Left renal cortex interstitium (tissue), 4 donors: Measurements from ENCODE around the gene ZCCHC14. TPM values are rescaled to one million over a fixed set of nuclear protein-coding genes. Genes with fewer than 3 reads are reported as not detected.
"Not testable (repeated sequence)": the region's sequence is repeated elsewhere in the genome, so short reads cannot be mapped to it uniquely, and the experiment has no call there.

Experiments used
- DNase-seq, 4 donors: peaks; one replicate each; pipeline ENCODE4 v3.0.0-alpha.2; 2013; ENCODE audit warnings: low read depth in 4 of 4, low spot score in 2 of 4, missing footprints in 1 of 4
- polyA plus RNA-seq, 4 donors: library from polyadenylated mRNA; unstranded; fragments of 120-200 nt; gene quantifications; one replicate each; pipeline ENCODE4 v1.2.1, GENCODE V29; 2013; ENCODE audit not compliant: insufficient read length in 4 of 4

The ZCCHC14 gene
- polyA plus RNA-seq, 4 donors, result 27.9 to 39.1 (median 35.2) TPM

DNA sequence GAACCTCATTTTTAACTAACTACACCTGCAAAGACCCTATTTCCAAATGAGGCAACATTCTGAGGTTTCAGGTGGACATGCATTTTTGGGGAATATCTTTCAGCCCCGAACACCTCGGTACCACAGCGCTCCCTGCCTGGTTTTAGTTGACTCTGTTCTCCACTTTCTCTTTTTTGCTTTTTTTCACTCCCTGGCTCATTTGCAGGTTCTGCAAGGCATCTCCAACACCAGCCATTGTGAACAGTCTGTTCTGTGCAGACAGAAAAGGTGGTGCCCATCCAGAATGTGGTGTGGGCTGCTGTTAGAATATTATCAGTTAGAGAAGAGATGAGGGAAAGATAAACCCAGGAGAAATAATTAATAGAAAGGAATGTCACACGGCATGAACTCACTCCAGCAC, 32.5 kb upstream of the ZCCHC14 start:
- no peak for DNase-seq

GRCh38 chr16:87524407-87524806, 31.6 kb upstream of the ZCCHC14 start:
- DNase-seq, result no peak

GRCh38 chr16:87523605-87524004, 30.8 kb upstream of the ZCCHC14 start:
- not testable (repeated sequence) for DNase-seq

DNA sequence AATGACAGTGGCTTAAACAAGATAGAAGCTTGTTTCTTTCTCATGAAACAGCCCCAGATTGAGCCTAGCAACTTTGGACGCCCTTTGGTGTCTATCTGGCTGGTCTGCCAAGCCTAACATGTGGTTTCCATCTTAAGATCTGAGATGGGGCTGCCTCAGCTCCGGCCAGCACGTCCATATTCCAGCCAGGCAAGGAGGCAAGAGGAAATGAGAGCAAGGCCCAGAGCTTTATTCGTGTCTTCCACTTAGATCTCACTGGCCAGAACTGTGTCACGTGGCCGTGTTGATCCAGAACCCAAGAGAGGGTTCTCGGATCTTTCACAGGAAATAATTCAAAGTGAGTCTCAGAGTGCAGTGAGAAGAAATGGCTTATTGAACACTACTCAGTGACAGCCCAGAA, 28.9 kb upstream of the ZCCHC14 start:
- DNase-seq, result not testable (repeated sequence)

DNA sequence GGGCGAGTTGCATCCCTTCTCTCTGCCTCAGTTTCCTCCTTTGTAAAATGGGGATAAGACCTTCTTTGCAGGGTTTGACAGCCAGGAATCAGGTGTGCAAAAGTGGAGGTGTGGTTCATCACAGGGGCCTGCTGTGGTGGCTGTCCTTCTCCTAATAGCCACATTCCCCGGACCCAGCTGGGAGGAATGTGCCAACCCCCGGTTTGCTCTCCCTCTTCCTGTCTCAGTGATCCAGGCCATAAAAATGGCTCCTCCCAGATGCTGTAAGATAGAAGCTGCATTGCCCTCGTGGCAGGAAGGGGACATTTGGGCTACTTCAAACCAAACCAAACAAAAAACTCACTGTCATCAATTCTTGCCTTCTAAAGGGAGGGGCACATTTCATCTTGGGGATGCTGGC, 26.3 kb upstream of the ZCCHC14 start:
- DNase-seq, result not testable (repeated sequence)

- DNase-seq, result not testable (repeated sequence)
Measured at GRCh38 chr16:87518430-87519051, 25.7 kb upstream of the ZCCHC14 start.

DNA sequence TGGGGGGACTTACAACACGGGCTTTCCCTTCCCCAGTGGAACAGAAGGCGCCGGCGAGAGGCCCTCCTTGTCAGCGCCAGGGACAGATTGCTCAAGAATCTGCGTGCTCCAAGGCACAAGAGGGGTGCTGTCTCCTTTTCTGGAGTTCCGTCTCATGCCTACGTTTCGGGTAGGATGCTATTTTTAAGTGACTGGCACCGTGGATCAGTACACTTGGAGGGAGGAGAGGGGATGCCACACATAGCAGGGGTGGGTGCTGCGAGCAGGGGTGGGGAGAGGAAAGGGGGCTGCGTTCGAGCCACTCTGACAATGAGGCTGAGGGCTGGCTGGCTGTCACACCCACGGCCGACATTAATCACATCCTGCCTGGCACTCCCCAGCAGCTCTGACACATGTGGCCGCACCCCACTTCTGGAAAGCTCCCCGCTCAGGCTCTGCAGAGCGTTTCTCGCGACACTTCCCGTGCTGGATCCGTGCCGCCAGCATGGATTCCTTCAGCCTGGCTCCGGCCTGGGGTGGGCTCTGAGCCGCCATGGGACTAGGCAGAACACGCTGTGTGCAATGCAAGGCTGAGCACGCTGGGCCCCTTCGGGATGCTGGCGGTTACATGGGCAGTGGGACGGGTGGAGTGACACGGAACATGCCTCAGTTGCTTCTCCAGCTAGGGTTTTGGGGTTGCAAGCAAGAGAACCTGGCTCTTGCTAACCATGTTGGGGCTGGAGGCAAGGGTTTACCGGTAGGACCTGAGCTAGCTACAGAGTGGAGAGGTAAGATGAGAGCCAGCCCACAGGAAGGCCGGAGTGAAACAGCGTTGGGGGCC, 25.0 kb upstream of the ZCCHC14 start:
- DNase-seq, result not testable (repeated sequence)

GRCh38 chr16:87516361-87516760, 23.5 kb upstream of the ZCCHC14 start:
- DNase-seq, result no peak

DNA sequence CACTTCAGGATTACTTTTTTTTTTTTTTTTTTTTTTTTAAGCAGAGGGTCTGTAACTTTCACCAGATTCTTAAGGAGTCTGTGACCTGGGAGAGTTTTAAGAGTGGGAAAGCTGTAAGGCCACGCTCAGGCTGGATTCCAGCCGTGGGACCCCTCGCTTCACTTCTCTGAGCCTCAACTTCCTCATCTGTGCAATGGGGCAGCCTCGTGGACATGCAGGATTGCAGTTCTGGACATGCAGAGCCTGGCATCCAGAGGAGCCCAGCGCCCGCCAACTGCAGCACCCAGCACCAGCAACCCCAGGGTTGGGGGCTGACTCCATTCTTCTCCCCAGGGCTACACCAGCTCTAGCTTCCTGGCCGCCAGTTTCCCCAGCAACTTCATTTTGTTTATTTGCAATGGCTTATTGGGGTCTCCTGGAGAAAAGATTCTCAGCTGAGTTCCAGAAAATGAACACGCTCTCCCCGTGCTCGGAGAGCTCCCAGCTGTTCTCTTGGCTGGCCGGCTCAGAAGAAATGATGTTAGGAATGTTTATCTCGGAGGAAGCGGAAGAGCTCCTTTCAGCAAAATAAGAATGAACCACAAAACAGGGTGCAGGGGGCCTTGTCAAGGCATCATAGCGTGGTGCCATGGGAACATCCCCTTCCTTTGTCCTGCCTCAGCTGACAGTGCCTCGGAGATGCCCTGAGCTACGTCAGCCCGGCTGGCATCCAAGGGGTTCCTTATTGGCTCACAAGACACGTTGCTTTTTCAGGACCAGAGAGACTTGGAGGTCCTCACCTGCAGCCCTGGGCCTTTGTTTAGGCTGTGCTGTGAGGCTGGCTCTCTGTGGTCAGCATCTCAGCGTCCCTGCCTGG, 22.9 kb upstream of the ZCCHC14 start:
- no peak for DNase-seq

DNA sequence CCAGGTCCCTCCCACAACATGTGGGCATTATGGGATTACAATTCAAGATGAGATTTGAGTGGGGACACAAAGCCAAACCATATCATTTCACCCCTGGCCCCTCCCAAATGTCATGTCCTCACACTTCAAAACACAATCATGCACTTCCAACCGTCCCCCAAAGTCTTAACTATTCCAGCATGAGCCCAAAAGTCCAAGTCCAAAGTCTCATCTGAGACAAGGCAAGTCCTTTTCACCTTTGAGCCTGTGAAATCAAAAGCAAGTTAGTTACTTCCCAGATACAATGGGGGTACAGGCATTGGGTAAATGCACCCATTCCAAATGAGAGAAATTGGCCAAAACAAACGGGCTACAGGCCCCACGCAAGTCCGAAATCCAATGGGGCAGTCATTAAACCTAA, 17.0 kb upstream of the ZCCHC14 start:
- not testable (repeated sequence) for DNase-seq

GRCh38 chr16:87507351-87508069, 14.7 kb upstream of the ZCCHC14 start:
- DNase-seq, result no peak

GRCh38 chr16:87506423-87507350, 13.9 kb upstream of the ZCCHC14 start:
- DNase-seq, result no peak

- DNase-seq, result no peak
Measured at GRCh38 chr16:87505834-87506233, 13.0 kb upstream of the ZCCHC14 start.

- not testable (repeated sequence) for DNase-seq
Measured at GRCh38 chr16:87503232-87503937, 10.6 kb upstream of the ZCCHC14 start.

DNA sequence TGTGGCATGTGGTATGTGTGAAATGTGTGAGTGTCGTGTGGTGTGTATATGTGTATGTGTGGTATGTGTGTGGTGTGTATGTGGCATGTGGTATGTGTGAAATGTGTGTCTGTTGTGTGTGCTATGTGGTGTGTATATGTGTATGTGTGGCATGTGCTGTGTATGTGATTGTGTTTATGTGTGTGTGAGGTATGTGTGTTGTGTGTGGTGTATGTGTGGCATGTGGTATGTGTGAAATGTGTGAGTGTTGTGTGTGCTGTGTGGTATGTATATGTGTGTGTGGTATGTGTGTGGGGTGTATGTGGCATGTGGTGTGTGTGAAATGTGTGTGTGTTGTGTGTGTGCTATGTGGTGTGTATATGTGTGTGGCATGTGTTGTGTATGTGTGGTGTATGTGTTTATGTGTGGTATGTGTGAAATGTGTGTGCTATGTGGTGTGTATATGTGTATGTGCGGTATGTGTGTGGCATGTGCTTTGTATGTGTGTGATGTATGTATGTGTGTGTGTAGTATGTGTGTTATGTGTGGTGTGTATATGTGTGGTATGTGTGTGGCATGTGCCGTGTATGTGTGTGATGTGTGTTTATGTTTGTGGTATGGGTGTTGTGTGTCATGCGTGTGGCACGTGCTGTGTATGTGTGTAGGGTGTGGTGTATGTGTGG, 9.6 kb upstream of the ZCCHC14 start:
- no peak for DNase-seq

DNA sequence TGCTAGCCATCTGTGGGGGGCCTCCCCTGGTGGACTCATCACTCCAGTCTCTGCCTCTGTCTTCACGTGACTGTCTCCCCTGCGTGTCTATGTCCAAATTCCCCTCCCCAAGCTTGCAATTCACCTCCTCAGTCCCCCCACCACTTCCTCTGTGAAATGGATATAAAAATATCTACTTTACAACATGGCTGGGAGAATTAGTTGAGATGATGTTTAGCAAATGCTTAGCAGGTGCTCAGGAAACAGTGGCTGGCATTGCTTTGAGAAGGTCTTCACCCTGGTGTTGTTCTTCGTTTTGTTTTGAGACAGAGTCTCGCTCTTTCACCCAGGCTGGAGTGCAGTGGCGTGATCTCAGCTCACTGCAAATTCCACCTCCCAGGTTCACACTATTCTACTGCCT, 8.3 kb upstream of the ZCCHC14 start:
- DNase-seq, result no peak

DNA sequence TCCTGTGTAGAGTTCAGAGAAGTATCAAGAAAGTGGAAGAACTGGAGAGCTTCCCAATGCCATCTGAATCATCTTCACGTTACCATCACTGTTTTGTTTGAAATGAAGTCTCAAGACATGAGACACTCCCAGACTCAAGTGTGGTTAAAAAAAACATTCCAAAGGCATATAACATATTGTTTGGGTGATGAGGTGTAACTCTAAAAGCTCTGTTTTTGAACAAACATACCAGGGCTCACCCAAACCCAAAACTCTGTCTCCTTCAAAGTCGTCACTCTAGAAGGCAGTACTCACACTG, 6.3 kb upstream of the ZCCHC14 start:
- DNase-seq, result no peak

DNA sequence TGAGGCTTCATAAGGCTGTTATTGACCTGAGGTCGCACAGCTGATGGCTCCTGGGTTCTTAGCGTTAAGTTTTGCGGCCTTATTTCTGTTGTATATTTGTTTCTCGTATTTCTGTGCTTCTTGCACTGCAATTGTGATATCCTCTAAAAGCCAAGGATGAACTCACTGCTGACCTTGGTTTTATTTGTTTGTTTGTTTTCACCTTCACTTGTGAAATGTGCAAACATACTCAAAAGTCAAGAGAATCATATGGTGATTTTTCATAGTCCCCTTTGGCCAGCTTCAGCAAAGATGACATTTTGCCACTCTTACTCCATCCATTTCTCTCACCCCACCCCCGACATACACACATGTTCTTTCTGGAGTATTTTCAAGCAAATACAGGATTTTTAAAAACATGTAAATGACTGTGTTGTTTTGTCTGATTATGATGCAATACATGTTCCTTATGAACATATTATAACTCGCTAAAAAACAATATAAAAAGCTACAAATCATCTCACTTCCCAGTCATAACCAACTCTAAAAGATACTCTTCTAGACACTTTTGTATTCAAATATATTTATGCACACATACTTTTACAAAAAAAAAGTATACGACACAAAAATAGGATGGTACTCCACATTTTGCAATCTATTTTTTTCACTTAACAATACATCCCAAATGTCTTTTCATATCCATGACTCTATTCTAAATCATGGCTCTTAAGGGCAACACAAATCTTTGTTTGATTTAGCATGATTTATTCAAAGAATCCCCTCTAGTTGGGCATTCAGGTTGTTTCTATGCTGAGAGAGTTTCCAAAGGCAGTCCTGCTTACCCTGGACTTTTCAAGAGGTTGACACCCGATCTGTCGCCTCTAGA, 5.7 kb upstream of the ZCCHC14 start:
- DNase-seq, result no peak
